ENCODE measurements around the gene SNX6.
"Not testable (repeated sequence)": the region's sequence is repeated elsewhere in the genome, so short reads cannot be mapped to it uniquely, and the experiment has no call there.

SNX6 gene

DNA sequence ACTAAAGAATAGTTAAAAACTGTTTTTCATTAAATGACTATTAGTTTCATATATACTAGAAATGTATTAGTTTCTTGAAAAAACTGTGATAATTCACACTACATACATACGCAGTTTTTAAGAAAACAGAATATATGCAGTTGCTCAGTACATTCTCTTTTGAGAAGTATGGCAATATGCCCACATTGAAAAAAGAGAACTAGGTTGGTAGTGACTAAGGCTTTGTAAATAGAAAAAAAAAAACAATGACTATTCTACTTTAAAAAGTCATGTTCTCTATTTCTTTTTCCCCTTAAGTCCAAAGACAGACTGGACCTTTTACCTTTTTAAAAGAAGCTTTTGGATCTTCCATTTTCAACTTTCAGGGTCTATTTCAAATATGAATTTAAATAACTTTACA, 25.0 kb downstream of the SNX6 start:
- H3K9ac ChIP-seq (ENCODE audit: low read depth, low read length), result no peak overlapping the region

DNA sequence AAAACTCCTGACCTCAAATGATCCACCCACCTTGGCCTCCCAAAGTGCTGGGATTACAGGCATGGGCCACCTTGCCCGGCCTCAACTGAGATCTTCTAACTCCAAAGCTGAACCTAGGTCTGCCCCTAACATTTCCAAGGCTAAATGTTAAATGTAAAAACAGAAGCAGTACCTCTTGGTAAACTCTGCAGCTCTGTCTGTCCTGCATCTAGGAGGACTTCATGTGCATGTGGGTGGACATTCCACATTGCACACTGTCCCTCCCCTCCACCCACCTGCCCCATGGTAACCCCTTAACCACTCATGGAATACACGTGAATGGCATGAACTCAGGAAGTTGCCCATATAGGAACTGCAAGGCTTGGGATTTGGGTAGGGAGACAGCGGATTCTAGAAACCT, 33.1 kb downstream of the SNX6 start:
- Histone ChIP-seq H3K4me3 (ENCODE audit: low read length) (no peak overlapping the region), H3K9ac (ENCODE audit: low read depth, low read length) (no peak overlapping the region), H3K4me1 (ENCODE audit: insufficient read depth, low read length) (no peaks in the 10 kb centered on the region), H3K36me3 (ENCODE audit: insufficient read depth, low read depth, low read length) (peaks cover 94% of the 10 kb centered on the region), H3K27me3 (ENCODE audit: insufficient read depth, low read length) (no peaks in the 10 kb centered on the region), H3K9me3 (ENCODE audit: insufficient read depth, low read depth, low read length) (no peaks in the 10 kb centered on the region), H3K27ac (ENCODE audit: low read length) (no peak overlapping the region)

More for the DNA sequence above, 25.0 kb downstream of the SNX6 start:
- H3K4me3 ChIP-seq (ENCODE audit: low read length), result no peak overlapping the region
- no peaks in the 10 kb centered on the region for H3K4me1 ChIP-seq (ENCODE audit: insufficient read depth, low read length)
- H3K9me3 ChIP-seq (ENCODE audit: insufficient read depth, low read depth, low read length), result no peaks in the 10 kb centered on the region
- peaks cover 89% of the 10 kb centered on the region for H3K36me3 ChIP-seq (ENCODE audit: insufficient read depth, low read depth, low read length)
- H3K27ac ChIP-seq (ENCODE audit: low read length), result no peak overlapping the region
- no peaks in the 10 kb centered on the region for H3K27me3 ChIP-seq (ENCODE audit: insufficient read depth, low read length)

- H3K9me3 ChIP-seq (ENCODE audit: insufficient read depth, low read depth, low read length), result no peaks in the 10 kb centered on the region
- no peak overlapping the region for H3K27ac ChIP-seq (ENCODE audit: low read length)
- H3K9ac ChIP-seq (ENCODE audit: low read depth, low read length), result no peak overlapping the region
- peaks cover 91% of the 10 kb centered on the region for H3K36me3 ChIP-seq (ENCODE audit: insufficient read depth, low read depth, low read length)
- no peak overlapping the region for H3K4me3 ChIP-seq (ENCODE audit: low read length)
- H3K4me1 ChIP-seq (ENCODE audit: insufficient read depth, low read length), result no peaks in the 10 kb centered on the region
- no peaks in the 10 kb centered on the region for H3K27me3 ChIP-seq (ENCODE audit: insufficient read depth, low read length)
Measured at GRCh38 chr14:34593740-34594375, 36.1 kb downstream of the SNX6 start.

GRCh38 chr14:34592623-34593022, 37.3 kb downstream of the SNX6 start:
- peaks cover 87% of the 10 kb centered on the region for H3K36me3 ChIP-seq (ENCODE audit: insufficient read depth, low read depth, low read length)
- no peaks in the 10 kb centered on the region for H3K9me3 ChIP-seq (ENCODE audit: insufficient read depth, low read depth, low read length)
- H3K27ac ChIP-seq (ENCODE audit: low read length), result no peak overlapping the region
- no peaks in the 10 kb centered on the region for H3K4me1 ChIP-seq (ENCODE audit: insufficient read depth, low read length)
- H3K27me3 ChIP-seq (ENCODE audit: insufficient read depth, low read length), result no peaks in the 10 kb centered on the region
- H3K4me3 ChIP-seq (ENCODE audit: low read length), result no peak overlapping the region
- H3K9ac ChIP-seq (ENCODE audit: low read depth, low read length), result no peak overlapping the region

DNA sequence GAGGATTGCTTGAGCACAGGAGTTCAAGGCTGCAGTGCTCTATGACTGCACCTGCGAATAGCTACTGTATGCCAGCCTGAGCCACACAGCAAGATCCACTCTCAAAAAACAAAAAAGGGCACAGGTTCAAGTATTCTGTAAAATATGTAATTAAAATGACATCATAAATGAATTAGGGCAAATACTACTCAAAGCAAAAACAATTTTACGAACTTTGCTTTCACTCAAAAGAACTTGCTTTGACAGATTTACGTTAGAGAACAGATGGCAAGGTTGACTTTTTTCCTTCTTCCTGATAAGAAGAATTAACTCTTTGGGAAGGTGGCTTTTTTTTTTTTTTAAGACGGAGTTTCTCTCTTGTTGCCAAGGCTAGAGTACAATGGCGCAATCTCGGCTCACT, 46.4 kb downstream of the SNX6 start:
- Histone ChIP-seq H3K27ac (ENCODE audit: low read length) (no peak overlapping the region), H3K36me3 (ENCODE audit: insufficient read depth, low read depth, low read length) (peaks cover 57% of the 10 kb centered on the region), H3K27me3 (ENCODE audit: insufficient read depth, low read length) (no peaks in the 10 kb centered on the region), H3K9ac (ENCODE audit: low read depth, low read length) (no peak overlapping the region), H3K9me3 (ENCODE audit: insufficient read depth, low read depth, low read length) (no peaks in the 10 kb centered on the region), H3K4me3 (ENCODE audit: low read length) (no peak overlapping the region), H3K4me1 (ENCODE audit: insufficient read depth, low read length) (no peaks in the 10 kb centered on the region)

GRCh38 chr14:34582117-34582680, 47.7 kb downstream of the SNX6 start:
- Histone ChIP-seq H3K36me3 (ENCODE audit: insufficient read depth, low read depth, low read length) (peaks cover 62% of the 10 kb centered on the region), H3K4me1 (ENCODE audit: insufficient read depth, low read length) (no peaks in the 10 kb centered on the region), H3K9ac (ENCODE audit: low read depth, low read length) (no peak overlapping the region), H3K4me3 (ENCODE audit: low read length) (no peak overlapping the region), H3K27ac (ENCODE audit: low read length) (no peak overlapping the region), H3K27me3 (ENCODE audit: insufficient read depth, low read length) (no peaks in the 10 kb centered on the region), H3K9me3 (ENCODE audit: insufficient read depth, low read depth, low read length) (no peaks in the 10 kb centered on the region)

DNA sequence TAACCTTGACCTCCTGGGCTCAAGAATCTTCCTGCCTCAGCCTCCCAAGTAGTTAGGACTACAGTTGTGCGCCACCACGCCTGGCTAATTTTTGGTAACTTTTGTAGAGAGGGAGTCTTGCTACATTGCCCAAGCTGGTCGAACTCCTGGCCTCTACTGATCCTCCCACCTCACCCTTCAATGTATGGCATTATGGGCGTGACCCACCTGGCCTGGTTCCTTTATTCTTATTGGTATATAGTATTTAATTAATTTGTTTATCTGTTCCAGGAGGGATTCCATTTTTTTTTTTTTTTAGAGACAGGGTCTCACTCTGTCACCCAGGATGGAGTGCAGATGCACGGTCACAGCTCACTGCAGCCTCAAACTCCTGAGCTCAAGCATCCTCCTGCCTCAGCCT, 49.6 kb downstream of the SNX6 start:
- Histone ChIP-seq H3K4me3 (ENCODE audit: low read length) (no peak overlapping the region), H3K4me1 (ENCODE audit: insufficient read depth, low read length) (no peaks in the 10 kb centered on the region), H3K27me3 (ENCODE audit: insufficient read depth, low read length) (no peaks in the 10 kb centered on the region), H3K9me3 (ENCODE audit: insufficient read depth, low read depth, low read length) (no peaks in the 10 kb centered on the region), H3K27ac (ENCODE audit: low read length) (no peak overlapping the region), H3K36me3 (ENCODE audit: insufficient read depth, low read depth, low read length) (peaks cover 57% of the 10 kb centered on the region), H3K9ac (ENCODE audit: low read depth, low read length) (no peak overlapping the region)

- Histone ChIP-seq H3K9ac (ENCODE audit: low read depth, low read length) (no peak overlapping the region), H3K4me3 (ENCODE audit: low read length) (no peak overlapping the region), H3K36me3 (ENCODE audit: insufficient read depth, low read depth, low read length) (peaks cover 57% of the 10 kb centered on the region), H3K9me3 (ENCODE audit: insufficient read depth, low read depth, low read length) (no peaks in the 10 kb centered on the region), H3K27me3 (ENCODE audit: insufficient read depth, low read length) (no peaks in the 10 kb centered on the region), H3K27ac (ENCODE audit: low read length) (no peak overlapping the region), H3K4me1 (ENCODE audit: insufficient read depth, low read length) (no peaks in the 10 kb centered on the region)
Measured at GRCh38 chr14:34571771-34572170, 58.2 kb downstream of the SNX6 start.

GRCh38 chr14:34569750-34570149, 60.2 kb downstream of the SNX6 start:
- Histone ChIP-seq H3K9me3 (ENCODE audit: insufficient read depth, low read depth, low read length) (no peaks in the 10 kb centered on the region), H3K9ac (ENCODE audit: low read depth, low read length) (no peak overlapping the region), H3K27ac (ENCODE audit: low read length) (no peak overlapping the region), H3K4me3 (ENCODE audit: low read length) (no peak overlapping the region), H3K4me1 (ENCODE audit: insufficient read depth, low read length) (no peaks in the 10 kb centered on the region), H3K36me3 (ENCODE audit: insufficient read depth, low read depth, low read length) (peaks cover 59% of the 10 kb centered on the region), H3K27me3 (ENCODE audit: insufficient read depth, low read length) (no peaks in the 10 kb centered on the region)

DNA sequence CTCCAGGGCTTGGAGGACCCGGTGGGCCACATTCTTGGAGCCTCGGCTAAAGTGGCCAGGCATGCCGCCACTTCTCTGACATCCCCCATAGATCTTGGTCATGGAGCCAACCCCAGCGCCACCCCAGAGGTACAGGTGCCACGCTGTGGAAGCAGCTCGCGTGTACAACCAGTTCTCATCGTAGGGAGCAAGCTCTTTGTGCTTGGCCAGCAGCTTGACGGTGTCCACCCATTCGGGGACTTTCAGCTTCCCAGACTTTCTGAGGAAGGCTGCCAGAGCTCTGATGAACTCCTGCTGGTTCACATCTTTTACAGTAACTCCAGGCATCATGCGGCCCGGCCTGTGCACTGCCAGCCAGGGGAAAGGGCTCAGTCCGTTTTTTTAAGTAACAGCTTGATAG, 61.1 kb downstream of the SNX6 start:
- no peak overlapping the region for H3K9ac ChIP-seq (ENCODE audit: low read depth, low read length)
- H3K4me3 ChIP-seq (ENCODE audit: low read length), result no peak overlapping the region
- H3K9me3 ChIP-seq (ENCODE audit: insufficient read depth, low read depth, low read length), result no peaks in the 10 kb centered on the region
- H3K4me1 ChIP-seq (ENCODE audit: insufficient read depth, low read length), result no peaks in the 10 kb centered on the region
- H3K27me3 ChIP-seq (ENCODE audit: insufficient read depth, low read length), result no peaks in the 10 kb centered on the region
- no peak overlapping the region for H3K27ac ChIP-seq (ENCODE audit: low read length)
- H3K36me3 ChIP-seq (ENCODE audit: insufficient read depth, low read depth, low read length), result peaks cover 56% of the 10 kb centered on the region

GRCh38 chr14:34562776-34563150, 67.2 kb downstream of the SNX6 start:
- H3K36me3 ChIP-seq (ENCODE audit: insufficient read depth, low read depth, low read length), result peaks cover 29% of the 10 kb centered on the region
- H3K27me3 ChIP-seq (ENCODE audit: insufficient read depth, low read length), result no peaks in the 10 kb centered on the region
- no peak overlapping the region for H3K27ac ChIP-seq (ENCODE audit: low read length)
- no peaks in the 10 kb centered on the region for H3K4me1 ChIP-seq (ENCODE audit: insufficient read depth, low read length)
- no peaks in the 10 kb centered on the region for H3K9me3 ChIP-seq (ENCODE audit: insufficient read depth, low read depth, low read length)
- no peak overlapping the region for H3K4me3 ChIP-seq (ENCODE audit: low read length)
- H3K9ac ChIP-seq (ENCODE audit: low read depth, low read length), result no peak overlapping the region

GRCh38 chr14:34562037-34562775, 67.7 kb downstream of the SNX6 start:
- H3K27me3 ChIP-seq (ENCODE audit: insufficient read depth, low read length); H3K9me3 ChIP-seq (ENCODE audit: insufficient read depth, low read depth, low read length); H3K9ac ChIP-seq (ENCODE audit: low read depth, low read length); H3K27ac ChIP-seq (ENCODE audit: low read length); H3K4me3 ChIP-seq (ENCODE audit: low read length); H3K4me1 ChIP-seq (ENCODE audit: insufficient read depth, low read length): not testable (repeated sequence)
- peaks cover 23% of the 10 kb centered on the region for H3K36me3 ChIP-seq (ENCODE audit: insufficient read depth, low read depth, low read length)

Data from iPS-20b (cell line).